NB4 (cell line): Measurements from ENCODE around the gene TBC1D9B.

ENCODE experiments used
- DNase-seq: peaks from one replicate; pipeline ENCODE4 v3.0.0; 2010; ENCODE audit warnings: low read depth
- H3K4me3 ChIP-seq: one replicate; pipeline ENCODE4 v1.5.1; 2011; ENCODE audit warnings: mild to moderate bottlenecking, low read depth, low read length, moderate library complexity
- CTCF ChIP-seq: IDR thresholded peaks from one replicate; pipeline ENCODE4 v1.5.1; 2012; ENCODE audit warnings: low read depth, low read length
- MAX ChIP-seq: IDR thresholded peaks from 2 replicates; pipeline ENCODE4 v1.6.1; 2011; ENCODE audit warnings: low read depth, low read length
- MYC ChIP-seq: IDR thresholded peaks from 2 replicates; pipeline ENCODE4 v1.6.1; 2011; ENCODE audit warnings: low read depth, low read length
- POLR2A ChIP-seq: IDR thresholded peaks from 2 replicates; pipeline ENCODE4 v1.6.1; 2011; ENCODE audit warnings: mild to moderate bottlenecking; ENCODE audit not compliant: insufficient read length; ENCODE audit errors: extremely low read depth

Gene TBC1D9B

DNA sequence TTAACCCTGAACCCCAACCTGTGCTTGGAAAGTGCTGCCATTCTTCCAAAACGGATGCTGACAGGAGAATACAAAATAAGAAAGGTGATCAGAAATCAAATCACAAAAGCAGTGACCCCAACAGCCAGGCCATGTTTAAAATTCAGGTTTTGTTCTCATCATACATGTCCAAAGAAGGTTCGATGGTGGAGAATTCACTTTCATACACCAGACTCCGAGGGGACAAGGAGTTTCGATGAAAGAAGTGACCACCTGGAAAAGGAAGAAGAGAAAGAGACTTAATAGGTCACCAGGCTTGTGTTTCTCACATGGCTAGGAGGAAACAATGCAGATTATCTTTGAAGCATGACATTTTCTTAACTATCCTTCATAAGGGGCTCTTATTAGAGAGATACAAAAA, 12.5 kb upstream of the TBC1D9B start:
- no peak for TF ChIP-seq MYC
- TF ChIP-seq POLR2A = no peak
- TF ChIP-seq MAX = no peak
- no peak for DNase-seq

GRCh38 chr5:179919487-179920060, 11.9 kb upstream of the TBC1D9B start:
- TF ChIP-seq CTCF = no peak
- no peak for TF ChIP-seq MYC
- no peak for TF ChIP-seq MAX
- TF ChIP-seq POLR2A = no peak
- DNase-seq = no peak
- H3K4me3 ChIP-seq = no peak overlapping the region

More for the DNA sequence above, 12.5 kb upstream of the TBC1D9B start:
- no peak overlapping the region for H3K4me3 ChIP-seq

DNA sequence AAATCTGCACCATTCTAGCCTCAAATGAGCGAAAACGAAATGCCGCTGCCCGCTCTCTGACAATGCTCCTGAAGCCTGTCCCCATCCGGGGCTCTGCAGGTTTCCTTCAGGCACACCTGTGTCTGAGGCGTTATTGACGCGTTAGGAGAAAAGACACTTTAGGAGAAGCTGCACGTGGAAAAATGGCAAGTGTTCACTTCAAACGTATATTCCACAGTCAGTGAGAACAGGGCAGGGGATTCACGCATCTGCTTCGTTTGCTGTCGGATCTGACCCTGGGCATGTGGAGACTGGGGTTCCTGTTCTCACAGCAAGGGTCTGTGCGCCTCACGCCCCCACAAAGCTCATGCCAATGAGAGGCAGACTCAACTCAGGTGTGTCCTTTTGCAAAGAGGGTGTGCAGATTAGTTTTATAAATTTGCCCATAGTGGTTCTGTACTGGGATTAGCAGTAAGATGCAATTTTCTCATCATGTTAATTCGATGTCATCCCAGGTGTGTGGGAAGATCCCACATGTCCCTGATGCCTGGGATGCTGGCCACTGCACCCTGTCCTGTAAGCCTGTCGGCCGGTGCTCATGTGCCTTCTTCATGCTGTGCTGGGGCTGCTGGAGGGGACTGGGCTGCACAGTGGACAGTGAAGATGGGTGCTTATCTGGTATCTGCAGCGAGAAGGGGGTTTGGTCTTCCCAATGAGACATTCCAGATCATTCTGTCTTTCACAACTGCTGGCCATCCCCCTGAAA, 11.2 kb upstream of the TBC1D9B start:
- H3K4me3 ChIP-seq = no peak overlapping the region
- DNase-seq = no peak
- no peak for TF ChIP-seq CTCF

GRCh38 chr5:179916523-179916922, 8.8 kb upstream of the TBC1D9B start:
- no peak for TF ChIP-seq CTCF
- TF ChIP-seq MYC = no peak
- TF ChIP-seq MAX = no peak
- TF ChIP-seq POLR2A = no peak
- DNase-seq = no peak
- H3K4me3 ChIP-seq = no peak overlapping the region

GRCh38 chr5:179915406-179915935, 7.8 kb upstream of the TBC1D9B start:
- TF ChIP-seq MAX (no peak), MYC (no peak), CTCF (no peak), POLR2A (no peak)
- DNase-seq = no peak
- no peak overlapping the region for H3K4me3 ChIP-seq

DNA sequence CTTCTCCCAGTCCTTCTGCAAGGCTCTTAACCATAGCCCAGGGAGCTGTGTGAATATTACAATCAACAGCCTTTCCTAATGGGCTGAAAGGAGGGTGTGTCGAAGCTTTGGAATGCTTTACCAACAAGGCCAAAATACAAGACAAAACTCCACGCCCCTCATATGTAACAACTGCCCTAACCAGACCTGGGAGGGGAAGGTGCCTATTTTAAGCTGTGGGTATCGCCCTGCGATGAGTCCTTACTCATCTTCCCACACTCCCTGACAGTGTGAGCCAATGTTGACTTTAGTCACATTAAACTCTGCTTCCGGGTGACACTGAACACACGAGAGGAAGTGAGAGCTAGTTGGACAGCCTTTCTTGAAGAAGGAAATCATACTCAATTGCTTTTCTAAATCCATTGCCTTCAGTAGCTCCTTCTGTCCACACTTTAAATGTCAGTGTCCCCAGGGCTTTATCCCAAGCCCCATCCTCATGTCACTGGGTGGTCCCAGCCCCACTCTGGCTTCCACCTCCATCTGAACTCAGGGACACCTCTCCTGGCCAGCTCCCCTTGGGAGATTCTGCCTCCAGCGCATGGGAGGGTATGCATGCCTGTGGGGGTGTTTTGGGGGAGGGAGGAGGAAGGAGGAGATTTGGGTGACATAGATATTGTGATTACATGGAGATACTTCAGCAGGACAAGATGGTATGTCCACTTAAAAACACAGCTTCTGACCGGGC, 6.5 kb upstream of the TBC1D9B start:
- no peak overlapping the region for H3K4me3 ChIP-seq
- TF ChIP-seq POLR2A = no peak
- no peak for TF ChIP-seq MAX
- TF ChIP-seq MYC = no peak
- no peak for TF ChIP-seq CTCF
- DNase-seq = peak; percentile 89
